ENCODE measurements around the gene FNBP1. TPM values are rescaled to one million over a fixed set of nuclear protein-coding genes. Genes with fewer than 3 reads are reported as not detected.

The FNBP1 gene
- total and polyA plus RNA-seq, 10 of the 15 experiments (the other 5 are each of a cell fraction or from before 2014, with no cell fraction given), result 64.5 to 353 (median 179) TPM

DNA sequence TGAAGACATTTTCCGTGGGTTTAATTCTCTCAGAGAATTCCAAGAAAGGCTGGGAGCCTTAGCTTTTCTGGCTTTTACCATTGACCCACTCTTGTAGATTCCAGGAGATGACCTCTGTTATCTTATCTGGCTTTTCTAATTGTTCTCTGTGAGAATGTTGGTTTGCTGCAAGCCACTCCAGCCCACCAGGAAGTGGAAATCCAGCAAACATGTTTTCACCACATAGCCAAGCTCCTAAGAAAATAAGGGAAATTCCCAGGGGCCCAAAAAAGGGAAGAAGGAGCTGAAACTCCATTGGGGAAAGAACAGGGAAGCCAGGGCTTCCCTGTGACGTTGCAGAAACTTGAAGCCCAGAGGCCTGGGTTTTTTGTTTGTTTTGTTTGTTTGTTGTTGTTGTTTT is 30.4 kb upstream of the FNBP1 start:
- Histone ChIP-seq H3K9ac (ENCODE audit: control insufficient read depth, insufficient read depth, low read length) (peak overlapping the region; percentile 11; the same call in 1 of the 2 replicates), H3K79me2 (ENCODE audit: control insufficient read depth, insufficient read depth, low read length) (peaks cover 53% of the 10 kb centered on the region), H3K27me3 (replicated peaks in 1 of 2; ENCODE audit: control insufficient read depth in 2 of 2, insufficient read depth in 2 of 2, low read length in 1 of 2) (no peaks in the 10 kb centered on the region), H3K4me1 (ENCODE audit: control insufficient read depth, insufficient read depth, low read length) (peaks cover 19% of the 10 kb centered on the region), H2AFZ (ENCODE audit: control insufficient read depth, low read depth, low read length) (no peak overlapping the region), H3K27ac (ENCODE audit: control insufficient read depth, insufficient read depth) (peak overlapping the region; percentile 89), H3K9me3 (replicated peaks; ENCODE audit: control insufficient read depth, insufficient read depth, low read length) (no peaks in the 10 kb centered on the region), H3K36me3 (ENCODE audit: control insufficient read depth in 2 of 2, insufficient read depth in 2 of 2, low read length in 1 of 2) (peaks cover 3 to 8% of the 10 kb centered on the region in 2 experiments), H3K4me2 (ENCODE audit: control insufficient read depth, insufficient read depth) (peak overlapping the region; percentile 32), H4K20me1 (ENCODE audit: control insufficient read depth, insufficient read depth) (no peaks in the 10 kb centered on the region; the same call in 1 of the 2 replicates), H3K4me3 (peak overlapping the region; percentile 37; the same call in 1 of the 2 replicates)
- no peak for DNase-seq (ENCODE audit: low read depth, low spot score)
- peak; percentile 30 for ATAC-seq
- POLR2A ChIA-PET, result no interaction called here
- RAD21 ChIA-PET (ENCODE audit: unreplicated experiment), result no interaction called here
- in situ Hi-C loops (cut with MboI), result no loop called here
- BruUV-seq (replicated peaks), result no TSS peak
- SMC1A ChIA-PET (ENCODE audit: uncharacterized antibody, unreplicated experiment), result interaction anchor here (1.8 kb wide), 1 partner anchor 29 kb away, joined by 6 read pairs; no protein-coding TSS in a partner anchor
- 8% methylated on average over 2 of the region's 2 CpGs for WGBS (ENCODE audit: insufficient coverage, insufficient replicate concordance, low lambda C conversion rate, missing lambda C conversion rate)
- CTCF ChIA-PET, result interaction anchor here (2.3 kb wide), 1 partner anchor 188 kb away, joined by 9 read pairs; no protein-coding TSS in a partner anchor
- intact Hi-C loops (cut with micrococcal nuclease; ENCODE audit: unreplicated experiment), result no loop called here
- FAIRE-seq, result no peak
- TF ChIP-seq ZBTB40 (IDR thresholded peaks at IDR 0.05; ENCODE audit: borderline replicate concordance), result no peak
- TF ChIP-seq, protein P1, sequence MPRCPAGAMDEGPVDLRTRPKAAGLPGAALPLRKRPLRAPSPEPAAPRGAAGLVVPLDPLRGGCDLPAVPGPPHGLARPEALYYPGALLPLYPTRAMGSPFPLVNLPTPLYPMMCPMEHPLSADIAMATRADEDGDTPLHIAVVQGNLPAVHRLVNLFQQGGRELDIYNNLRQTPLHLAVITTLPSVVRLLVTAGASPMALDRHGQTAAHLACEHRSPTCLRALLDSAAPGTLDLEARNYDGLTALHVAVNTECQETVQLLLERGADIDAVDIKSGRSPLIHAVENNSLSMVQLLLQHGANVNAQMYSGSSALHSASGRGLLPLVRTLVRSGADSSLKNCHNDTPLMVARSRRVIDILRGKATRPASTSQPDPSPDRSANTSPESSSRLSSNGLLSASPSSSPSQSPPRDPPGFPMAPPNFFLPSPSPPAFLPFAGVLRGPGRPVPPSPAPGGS (IDR thresholded peaks at IDR 0.05; ENCODE audit: borderline replicate concordance, insufficient read depth, low read depth, low read length, poor library complexity, severe bottlenecking), result no peak
- no peak for TF ChIP-seq SRF (IDR thresholded peaks at IDR 0.05; ENCODE audit: low read depth in 2 of 2, low read length in 2 of 2)
- TF ChIP-seq MYB (IDR thresholded peaks at IDR 0.05; ENCODE audit: borderline replicate concordance, low read depth, low read length), result no peak
- peak; percentile 32; the same call in 1 of the 2 replicates for TF ChIP-seq EED (IDR thresholded peaks at IDR 0.05; ENCODE audit: low read depth)
- no peak for TF ChIP-seq KLF5 (IDR thresholded peaks at IDR 0.05; ENCODE audit: partially characterized antibody)
- no peak for TF ChIP-seq HDAC6 (IDR thresholded peaks at IDR 0.05; ENCODE audit: unreplicated experiment)
- no peak for TF ChIP-seq ZNF217 (IDR thresholded peaks at IDR 0.05)
- peak; percentile 63; the same call in 1 of the 2 replicates for TF ChIP-seq IKZF1 (conservative IDR thresholded peaks at IDR 0.05)
- no peak for TF ChIP-seq GATAD2B (conservative IDR thresholded peaks at IDR 0.05; ENCODE audit: low read depth)
- peak in 1 of 2 experiments; percentile 31; a peak in 3 of 4 replicates for TF ChIP-seq IKZF2 (IDR thresholded peaks at IDR 0.05)
- no peak for TF ChIP-seq MAX (IDR thresholded peaks at IDR 0.05; ENCODE audit: low read depth, low read length)
- TF ChIP-seq SPI1 (IDR thresholded peaks at IDR 0.05; ENCODE audit: borderline replicate concordance, insufficient read depth, low read depth, low read length), result peak; percentile 25; the same call in 1 of the 2 replicates
- TF ChIP-seq, protein P2, sequence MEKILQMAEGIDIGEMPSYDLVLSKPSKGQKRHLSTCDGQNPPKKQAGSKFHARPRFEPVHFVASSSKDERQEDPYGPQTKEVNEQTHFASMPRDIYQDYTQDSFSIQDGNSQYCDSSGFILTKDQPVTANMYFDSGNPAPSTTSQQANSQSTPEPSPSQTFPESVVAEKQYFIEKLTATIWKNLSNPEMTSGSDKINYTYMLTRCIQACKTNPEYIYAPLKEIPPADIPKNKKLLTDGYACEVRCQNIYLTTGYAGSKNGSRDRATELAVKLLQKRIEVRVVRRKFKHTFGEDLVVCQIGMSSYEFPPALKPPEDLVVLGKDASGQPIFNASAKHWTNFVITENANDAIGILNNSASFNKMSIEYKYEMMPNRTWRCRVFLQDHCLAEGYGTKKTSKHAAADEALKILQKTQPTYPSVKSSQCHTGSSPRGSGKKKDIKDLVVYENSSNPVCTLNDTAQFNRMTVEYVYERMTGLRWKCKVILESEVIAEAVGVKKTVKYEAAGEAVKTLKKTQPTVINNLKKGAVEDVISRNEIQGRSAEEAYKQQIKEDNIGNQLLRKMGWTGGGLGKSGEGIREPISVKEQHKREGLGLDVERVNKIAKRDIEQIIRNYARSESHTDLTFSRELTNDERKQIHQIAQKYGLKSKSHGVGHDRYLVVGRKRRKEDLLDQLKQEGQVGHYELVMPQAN (conservative IDR thresholded peaks at IDR 0.05), result no peak
- no peak for TF ChIP-seq NFIC (IDR thresholded peaks at IDR 0.05; ENCODE audit: low read depth, low read length)
- no peak for TF ChIP-seq POLR2AphosphoS2 (IDR thresholded peaks at IDR 0.05; ENCODE audit: low read depth, low read length)
- TF ChIP-seq BACH1 (IDR thresholded peaks at IDR 0.05; ENCODE audit: borderline replicate concordance), result no peak
